ENCODE results near the gene KCNJ1.

The KCNJ1 gene

DNA sequence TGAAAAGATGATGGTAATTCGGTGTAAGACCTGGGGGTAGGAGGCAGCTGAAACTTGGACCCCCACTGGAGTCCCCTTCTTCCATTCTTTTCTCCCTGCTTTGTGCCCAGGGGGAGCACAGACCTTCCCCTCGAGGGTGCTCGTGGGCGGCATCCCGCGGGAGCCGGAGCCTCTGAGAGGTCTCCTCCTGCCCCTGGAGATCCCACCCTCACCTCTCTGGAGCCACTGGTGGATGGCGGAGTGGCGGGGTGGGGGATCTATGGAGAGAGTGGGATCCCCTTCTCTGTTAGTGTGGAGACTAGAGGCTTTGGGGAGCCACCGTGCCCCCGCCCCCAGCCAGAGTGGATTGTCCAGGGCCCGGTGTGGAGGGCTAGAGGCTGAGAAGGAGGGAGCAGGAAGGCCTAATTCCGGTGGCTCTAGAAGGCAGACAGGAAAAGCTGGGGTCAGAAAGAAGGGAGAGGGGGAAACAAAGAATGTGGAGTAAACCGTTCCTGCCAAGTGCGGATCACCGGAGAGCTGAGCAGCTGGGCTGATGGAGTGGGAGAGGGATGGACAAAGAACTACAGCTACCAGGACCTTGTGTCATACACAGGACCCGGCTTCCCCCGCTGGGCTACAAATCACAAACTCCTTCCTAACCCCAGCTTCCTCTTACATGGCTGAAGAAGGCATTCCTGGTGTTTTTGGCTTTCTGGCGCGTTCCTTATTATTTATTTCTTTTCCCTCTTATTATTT is 41.9 kb downstream of the KCNJ1 start:
- in situ Hi-C loops (cut with MboI; ENCODE audit: low sequenced_read_pairs), result loop anchor here (25.0 kb wide), 2 partner anchors 638 to 788 kb away; no protein-coding TSS in a partner anchor

DNA sequence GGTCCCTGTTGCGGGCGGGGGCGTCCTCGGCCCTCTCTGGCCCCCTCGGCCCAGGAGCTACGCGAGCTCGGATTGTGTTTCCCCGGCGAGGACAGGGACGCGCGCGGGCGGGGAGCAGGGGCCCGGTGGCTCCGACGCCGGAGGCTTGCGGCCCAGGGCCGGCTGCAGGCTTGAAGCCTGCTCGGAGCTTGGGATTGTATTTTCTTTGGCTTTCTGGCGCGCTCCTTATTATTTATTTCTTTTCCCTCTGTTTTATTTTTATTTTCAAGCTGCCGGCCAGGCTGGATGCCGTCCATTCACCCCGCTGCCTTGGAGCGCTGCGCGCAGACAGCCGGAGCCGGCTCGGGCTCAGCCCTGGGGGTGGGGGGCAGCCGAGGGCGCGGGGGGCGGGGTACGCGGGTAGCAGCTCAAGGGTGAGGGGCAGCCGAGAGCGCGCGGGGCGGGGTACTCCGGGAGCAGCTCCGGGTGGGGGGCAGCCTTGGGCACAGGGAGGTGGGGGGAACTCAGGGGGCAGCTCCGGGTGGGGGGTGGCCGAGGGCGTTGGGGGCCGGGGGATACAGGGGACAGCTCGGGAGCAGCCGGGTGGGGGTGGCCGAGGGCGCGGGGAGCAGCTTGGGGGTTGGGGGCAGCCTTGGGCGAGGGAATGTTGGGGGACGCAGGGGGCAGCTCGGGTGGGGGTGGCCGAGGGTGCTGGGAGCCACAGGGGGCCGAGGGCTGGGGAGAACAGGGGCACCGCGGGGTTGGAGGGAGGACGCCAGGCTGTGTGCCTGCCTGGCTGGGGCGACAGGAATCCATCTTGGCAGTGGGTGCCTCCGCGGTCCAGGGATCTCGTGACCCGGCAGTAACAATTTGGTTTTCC is 42.7 kb downstream of the KCNJ1 start:
- in situ Hi-C loops (cut with MboI; ENCODE audit: low sequenced_read_pairs), result loop anchor here (25.0 kb wide), 2 partner anchors 637 to 787 kb away; no protein-coding TSS in a partner anchor

DNA sequence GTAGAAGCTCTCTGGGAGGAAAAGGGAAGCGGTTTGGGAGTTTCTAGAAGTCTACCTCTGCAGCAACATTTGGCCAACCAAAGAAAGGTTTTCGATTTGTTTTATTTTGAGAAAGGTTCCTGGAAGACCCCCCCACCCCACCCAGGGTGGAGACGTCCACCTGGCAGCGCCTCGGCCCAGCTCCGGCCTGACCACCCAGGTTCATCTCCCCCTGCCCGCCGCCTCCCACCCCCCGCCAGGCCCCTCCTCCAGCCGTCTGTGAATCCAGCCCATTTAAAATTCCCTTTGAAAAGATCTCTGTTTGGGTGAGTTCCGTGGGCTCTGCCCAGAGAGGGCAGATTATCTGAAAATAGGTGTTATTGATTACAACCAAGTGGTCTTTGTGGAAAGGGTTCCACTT is 43.3 kb downstream of the KCNJ1 start:
- in situ Hi-C loops (cut with MboI; ENCODE audit: low sequenced_read_pairs), result no loop called here

DNA sequence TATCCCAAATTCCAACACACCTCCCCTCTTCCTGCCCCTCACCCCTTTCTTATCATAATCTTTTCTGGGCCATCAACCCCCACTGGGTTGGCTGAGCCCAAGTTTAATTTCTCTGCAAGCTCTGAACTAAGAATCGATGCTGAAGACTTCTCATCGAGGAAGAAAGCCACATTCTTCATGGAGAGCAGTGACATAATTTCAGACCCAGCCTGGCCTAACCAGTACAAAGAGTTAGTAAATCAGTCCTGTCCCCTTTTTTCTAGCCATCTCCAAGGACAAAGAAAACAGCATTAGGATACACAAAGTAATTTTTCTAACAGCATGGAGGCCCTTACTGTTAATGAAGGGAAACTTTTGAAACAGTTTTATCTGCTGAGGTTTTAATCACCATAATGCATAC is 45.0 kb downstream of the KCNJ1 start:
- in situ Hi-C loops (cut with MboI; ENCODE audit: low sequenced_read_pairs), result no loop called here

DNA sequence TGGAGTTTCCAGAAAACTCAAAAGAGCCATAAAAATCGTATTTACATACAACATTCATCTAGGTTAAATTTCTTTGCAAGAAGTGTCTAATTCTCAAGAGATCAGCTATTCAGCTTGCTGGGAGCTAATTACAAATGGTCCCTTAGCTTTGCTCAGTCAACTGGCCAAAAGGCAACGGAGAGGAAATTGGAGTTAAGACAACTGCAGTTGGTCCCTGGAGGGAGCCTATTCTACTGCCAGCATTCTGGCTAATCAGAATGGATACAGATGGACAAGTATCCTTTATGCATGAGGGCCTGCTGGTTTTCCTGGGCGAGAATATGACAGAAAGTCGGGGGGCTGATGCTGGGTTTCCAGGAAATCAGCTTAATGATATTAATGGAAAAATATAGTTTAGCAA is 45.5 kb downstream of the KCNJ1 start:
- in situ Hi-C loops (cut with MboI; ENCODE audit: low sequenced_read_pairs), result no loop called here

DNA sequence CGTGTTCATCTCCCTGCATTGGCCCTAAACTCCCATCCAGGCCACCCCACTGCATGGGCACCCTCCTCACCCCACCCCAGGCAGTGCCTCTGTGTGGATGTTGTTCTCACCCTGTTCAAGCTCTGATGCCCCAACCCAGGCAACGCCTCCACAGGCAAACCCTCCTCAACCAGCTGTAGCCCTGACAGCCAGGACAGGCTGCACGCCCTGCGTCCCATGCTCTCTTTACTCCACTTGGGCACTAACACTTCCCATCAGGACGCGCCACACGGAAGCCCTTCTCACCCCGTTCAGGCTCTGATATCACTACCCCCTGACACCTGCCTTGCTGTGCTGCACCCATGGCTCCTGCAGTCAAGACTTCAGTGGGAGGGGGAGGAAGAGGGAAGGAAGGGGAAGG is 47.9 kb downstream of the KCNJ1 start:
- in situ Hi-C loops (cut with MboI; ENCODE audit: low sequenced_read_pairs), result no loop called here

DNA sequence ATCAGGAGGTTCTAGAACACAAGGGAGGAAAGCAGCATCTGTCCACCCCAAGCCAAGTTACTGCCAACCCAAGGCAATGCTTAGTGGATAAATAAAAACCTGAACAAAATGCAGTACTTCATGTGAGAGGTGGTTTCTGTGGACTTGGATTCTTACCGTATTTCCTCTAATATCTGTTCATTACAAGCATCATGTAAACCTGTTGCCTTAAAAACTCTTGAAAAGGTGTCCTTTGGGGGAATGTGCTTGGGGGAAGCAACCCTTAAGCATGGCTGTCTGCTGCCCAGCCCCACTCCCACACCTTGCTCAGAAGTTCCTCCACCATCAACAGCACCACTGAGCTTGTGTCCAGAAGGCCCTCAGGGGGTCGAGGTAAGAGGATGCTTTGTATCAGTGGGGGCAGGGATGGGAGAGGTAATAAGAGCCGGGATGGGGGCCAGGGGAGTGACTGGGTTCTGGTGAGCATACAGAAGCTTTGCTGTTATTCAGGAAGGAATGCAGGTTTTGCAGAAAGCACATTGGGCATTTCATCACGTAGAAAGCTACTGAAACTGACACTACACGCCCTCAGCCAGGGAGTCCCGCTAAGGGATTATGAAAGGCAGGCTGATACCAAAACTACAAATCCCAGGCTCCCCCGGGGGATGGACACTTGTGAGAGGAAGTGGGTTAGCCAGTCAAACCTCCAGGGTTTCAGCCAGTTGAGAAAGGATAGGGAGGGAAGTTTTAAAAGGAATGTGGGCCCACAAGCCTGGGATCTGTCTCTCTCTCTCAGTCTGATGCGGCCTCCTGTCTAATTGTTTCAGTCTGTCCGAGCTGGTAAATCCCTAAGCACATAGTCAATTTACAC is 52.0 kb downstream of the KCNJ1 start:
- in situ Hi-C loops (cut with MboI; ENCODE audit: low sequenced_read_pairs), result no loop called here

DNA sequence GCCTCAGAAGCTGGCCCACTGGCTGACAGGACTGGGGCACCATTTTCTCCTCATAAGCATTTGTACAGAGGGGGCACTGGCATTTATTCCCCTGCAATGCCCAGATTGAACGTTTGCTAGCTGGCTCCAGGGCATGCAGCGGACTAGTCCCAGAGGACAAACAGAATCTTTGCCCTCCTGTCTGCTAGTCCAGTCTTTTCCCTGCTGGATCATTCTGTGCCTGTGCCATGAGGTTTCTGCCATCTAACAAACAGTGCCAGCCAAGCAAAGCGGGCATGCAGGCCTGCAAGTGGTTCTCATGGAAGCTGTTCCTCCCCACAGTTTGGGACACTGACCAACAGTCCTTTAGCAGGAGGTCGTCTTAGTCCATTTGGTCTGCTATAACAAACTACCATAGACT is 53.4 kb downstream of the KCNJ1 start:
- in situ Hi-C loops (cut with MboI; ENCODE audit: low sequenced_read_pairs), result no loop called here

DNA sequence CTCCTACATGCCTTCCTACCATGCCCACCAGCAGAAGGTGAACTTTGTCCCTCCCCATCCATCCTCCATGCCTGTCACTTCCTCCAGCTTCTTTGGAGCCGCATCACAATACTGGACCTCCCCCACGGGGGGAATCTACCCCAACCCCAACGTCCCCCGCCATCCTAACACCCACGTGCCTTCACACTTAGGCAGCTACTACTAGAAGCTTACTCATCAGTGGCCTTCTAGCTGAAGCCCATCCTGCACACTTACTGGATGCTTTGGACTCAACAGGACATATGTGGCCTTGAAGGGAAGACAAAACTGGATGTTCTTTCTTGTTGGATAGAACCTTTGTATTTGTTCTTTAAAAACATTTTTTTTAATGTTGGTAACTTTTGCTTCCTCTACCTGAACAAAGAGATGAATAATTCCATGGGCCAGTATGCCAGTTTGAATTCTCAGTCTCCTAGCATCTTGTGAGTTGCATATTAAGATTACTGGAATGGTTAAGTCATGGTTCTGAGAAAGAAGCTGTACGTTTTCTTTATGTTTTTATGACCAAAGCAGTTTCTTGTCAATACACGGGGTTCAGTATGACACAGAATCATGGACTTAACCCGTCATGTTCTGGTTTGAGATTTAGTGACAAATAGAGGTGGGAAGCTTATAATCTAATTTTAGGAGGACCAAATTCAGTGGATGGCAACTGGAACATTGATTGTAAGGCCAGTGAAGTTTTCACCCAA is 56.1 kb downstream of the KCNJ1 start:
- in situ Hi-C loops (cut with MboI; ENCODE audit: low sequenced_read_pairs), result no loop called here

DNA sequence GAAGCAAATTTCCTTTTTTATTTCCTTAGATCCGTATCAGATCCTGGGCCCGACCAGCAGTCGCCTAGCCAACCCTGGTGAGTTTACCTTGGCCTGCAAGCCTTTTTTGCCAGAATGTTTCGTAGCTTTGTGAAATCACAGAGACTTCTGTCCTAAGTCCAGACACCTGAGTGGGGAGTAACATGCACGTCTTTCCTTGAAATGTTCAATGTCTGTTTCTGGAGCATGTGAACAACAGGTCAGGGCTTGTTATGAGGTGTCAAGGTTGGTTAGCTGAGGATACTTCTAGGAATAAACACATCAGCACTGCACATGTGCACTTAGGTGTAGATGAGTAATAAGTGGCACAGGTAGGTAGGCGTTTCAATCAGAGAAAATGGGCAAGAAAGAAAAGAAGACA is 58.0 kb downstream of the KCNJ1 start:
- in situ Hi-C loops (cut with MboI; ENCODE audit: low sequenced_read_pairs), result no loop called here

DNA sequence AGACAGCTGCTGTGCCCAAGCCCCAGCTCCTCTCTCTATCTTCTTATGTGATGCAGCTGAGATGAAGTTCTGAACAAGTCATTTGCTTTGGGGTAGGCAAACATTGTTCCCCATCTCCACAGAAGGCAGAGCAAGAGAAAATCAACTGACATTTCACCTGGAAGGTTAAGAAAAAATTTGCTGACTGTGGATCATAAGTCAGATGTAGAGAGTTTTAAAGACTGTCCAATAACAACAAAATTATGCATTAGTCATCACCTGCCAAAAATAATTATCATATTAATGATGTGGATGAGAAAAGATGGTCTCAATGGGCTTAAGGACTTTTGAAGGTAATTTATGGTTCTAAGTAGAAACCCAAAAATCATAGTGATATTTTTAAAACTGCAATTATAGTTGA is 59.2 kb downstream of the KCNJ1 start:
- in situ Hi-C loops (cut with MboI; ENCODE audit: low sequenced_read_pairs), result no loop called here

DNA sequence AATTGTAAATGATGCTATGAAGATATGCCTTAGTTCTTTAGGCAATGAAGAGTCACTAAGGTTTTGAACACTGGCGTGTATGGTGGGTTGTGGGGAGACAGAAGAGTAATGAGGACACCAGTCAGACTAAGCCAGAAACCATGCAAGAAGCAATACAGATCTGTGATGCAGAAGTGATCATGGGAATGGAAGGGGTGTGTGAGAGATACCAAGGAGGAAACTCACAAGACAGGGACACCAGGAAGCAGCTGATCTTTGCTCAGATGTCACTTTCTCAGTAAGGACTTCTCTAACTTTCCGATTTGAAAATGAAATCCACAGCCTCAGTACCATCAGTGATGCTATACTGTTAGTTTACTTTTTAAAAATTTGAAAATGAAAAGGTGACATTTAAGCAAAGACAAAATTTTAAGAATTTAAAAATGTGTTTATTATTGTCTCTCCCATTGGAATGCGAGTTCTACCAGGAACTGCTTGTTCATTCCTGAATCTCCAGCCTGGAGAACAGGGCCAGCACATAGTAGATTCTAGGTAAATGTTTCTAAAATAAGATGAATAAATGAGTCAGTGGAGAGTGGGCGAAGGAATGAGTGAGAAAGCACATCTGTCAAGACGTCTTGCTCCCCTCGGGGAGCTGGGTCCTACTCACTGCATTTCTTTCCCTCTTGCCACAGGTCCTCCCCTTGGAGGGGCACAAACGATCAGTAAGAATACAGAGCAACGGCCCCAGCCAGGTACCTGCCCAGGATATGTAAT is 60.4 kb downstream of the KCNJ1 start:
- in situ Hi-C loops (cut with MboI; ENCODE audit: low sequenced_read_pairs), result no loop called here

DNA sequence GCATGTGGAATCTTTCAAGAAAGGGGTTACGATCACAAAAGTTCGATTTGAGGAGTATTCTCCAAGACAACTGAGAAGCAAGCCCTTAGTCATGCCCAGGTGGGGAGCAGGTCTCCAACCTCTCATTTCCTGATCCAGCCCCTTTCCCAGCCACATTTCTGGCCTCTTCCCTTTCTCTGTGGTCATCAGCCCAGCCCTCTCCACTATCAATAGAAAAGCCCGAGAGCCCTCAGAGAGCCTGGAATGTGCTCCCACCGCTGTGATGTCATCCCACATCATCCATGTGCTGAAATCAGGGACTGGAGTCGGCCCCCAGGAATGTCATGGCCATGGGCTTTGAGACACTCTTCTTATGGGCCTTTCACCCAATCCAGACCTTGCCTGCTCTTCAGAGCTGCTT is 62.6 kb downstream of the KCNJ1 start:
- in situ Hi-C loops (cut with MboI; ENCODE audit: low sequenced_read_pairs), result no loop called here

DNA sequence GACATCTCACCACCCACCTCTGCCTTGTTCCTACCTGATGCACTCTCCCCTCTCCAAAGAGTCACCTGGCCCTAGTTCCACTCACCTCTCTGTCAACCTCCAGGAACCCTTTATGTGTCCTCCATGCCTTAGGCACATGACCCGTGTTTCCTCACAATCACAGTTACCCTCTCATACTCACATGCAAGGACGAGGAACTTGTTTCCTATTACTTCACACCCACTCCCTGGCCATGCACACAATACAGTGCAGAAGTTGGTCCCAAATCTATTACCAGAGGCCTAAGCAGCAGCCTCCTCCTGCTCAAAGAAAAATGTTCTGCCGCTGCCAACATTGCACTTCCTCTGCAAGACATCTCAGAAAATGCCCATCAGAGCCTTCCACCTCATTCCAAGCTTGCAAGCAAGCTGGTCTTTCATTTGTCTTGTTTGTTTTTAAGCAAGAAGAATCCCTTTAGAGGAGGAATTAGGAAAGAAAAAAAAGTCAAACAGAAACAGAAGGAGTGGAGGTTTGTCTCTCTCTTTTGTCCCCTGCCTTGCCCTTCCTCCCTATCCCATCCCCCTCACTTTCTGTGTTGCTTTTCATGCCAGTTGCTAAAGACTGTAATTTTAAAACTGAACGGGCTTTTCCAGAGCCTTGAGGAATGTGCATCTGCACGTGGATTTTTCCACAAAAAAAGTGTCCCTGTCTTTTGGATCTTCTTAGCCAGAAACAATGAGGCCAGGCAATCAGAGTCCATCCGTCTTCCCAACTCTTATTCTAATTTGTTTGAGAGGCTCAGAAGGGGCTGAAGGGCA is 63.4 kb downstream of the KCNJ1 start:
- in situ Hi-C loops (cut with MboI; ENCODE audit: low sequenced_read_pairs), result no loop called here

DNA sequence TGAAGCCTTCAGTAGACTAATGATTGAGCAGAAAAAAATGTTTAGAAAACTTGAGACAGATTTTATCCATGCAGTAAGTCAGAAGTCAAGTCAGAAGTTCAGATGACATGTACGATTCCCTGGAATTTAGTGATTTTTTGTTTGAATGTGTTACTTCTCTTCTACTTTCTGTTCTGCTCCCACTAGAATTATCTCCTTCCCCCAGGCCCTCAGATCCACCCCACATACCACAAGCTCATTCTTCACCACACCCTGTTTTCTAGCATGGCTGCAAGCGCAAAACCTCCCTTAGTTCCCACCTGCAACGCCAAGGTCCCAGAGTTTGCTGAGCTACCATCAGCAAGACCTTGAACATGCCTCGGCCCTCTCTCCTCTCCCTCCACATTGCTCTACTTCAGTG is 64.1 kb downstream of the KCNJ1 start:
- in situ Hi-C loops (cut with MboI; ENCODE audit: low sequenced_read_pairs), result no loop called here

DNA sequence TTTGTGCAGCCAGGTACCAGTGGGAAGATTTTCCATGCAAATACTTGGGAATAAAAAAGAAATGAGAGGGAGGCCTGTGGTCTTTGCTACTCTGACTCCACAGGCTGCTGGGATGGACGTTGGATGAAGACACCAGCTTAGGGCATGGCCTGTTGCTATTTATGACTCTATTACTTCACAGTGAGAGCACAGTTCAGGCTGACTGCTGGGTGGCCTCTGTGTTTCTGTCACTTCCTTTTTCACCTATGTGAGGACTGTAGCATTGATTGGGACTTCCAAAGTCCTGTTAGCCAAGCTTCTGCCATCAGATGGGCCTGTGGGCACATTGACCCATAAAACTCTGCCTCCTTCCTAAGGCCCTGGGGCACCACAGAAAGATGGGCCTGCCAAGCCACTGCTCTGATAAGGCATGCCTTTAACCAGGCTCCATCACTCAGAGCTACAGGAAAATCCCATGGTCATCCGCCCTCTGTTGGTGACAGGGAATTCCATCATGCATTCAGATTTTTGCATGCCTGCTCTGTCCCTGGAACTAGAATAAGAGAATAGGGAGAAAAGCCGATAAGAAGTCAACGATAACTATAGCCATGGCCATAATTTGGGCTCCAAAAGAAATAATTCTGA is 64.6 kb downstream of the KCNJ1 start:
- in situ Hi-C loops (cut with MboI; ENCODE audit: low sequenced_read_pairs), result no loop called here

DNA sequence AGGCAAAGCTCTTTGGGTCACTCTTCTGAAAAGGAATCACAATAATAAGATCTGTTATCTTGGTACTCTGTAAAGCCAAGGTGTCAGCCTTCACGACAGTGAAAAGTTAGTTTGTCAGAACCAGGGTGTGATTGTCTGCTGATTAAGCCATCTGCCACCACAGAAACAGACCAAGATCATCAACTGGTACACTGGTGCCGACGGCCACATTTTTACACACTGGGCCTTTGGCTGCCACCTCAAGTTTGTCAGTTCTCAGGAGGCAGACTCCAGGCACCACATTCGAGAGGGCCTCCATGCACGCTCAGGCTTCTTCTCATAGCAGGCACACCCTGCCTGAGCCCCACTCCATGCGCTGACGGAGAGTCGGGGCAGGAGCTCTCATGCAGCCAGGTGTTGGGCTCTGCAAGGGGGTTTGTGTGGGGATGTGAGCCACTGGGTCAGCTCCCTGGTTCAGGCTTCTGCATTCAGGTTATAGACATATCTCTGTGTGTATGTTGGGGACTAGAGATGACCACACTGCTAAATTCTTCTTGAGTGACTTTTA is 66.2 kb downstream of the KCNJ1 start:
- in situ Hi-C loops (cut with MboI; ENCODE audit: low sequenced_read_pairs), result no loop called here

DNA sequence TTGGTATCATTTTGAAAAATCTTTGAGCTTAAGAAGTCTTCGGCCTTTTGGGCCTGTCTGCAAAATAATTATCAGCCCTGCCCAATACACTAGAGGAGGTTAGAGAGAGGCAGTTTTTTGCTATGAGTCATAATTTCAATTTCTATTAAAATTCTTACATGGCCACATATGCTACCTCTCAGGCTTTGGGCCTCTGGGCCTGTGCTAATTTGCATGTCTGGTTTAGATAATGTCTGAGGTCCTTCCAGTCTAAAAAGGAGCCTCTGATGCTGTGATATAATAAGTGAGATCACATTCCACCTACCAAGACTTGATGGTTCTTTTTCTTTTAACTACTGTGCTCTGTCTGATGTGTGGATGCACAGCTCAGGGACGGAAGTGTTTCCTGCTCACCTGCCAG is 70.8 kb downstream of the KCNJ1 start:
- in situ Hi-C loops (cut with MboI; ENCODE audit: low sequenced_read_pairs), result no loop called here

All from HL-60/S4 treated with retinoic acid at 250 ng/mL for 4 days and 3 days (cell line).